ENCODE results near the gene HEATR1.
"Not testable (repeated sequence)": the region's sequence is repeated elsewhere in the genome, so short reads cannot be mapped to it uniquely, and the experiment has no call there.

HEATR1 gene

DNA sequence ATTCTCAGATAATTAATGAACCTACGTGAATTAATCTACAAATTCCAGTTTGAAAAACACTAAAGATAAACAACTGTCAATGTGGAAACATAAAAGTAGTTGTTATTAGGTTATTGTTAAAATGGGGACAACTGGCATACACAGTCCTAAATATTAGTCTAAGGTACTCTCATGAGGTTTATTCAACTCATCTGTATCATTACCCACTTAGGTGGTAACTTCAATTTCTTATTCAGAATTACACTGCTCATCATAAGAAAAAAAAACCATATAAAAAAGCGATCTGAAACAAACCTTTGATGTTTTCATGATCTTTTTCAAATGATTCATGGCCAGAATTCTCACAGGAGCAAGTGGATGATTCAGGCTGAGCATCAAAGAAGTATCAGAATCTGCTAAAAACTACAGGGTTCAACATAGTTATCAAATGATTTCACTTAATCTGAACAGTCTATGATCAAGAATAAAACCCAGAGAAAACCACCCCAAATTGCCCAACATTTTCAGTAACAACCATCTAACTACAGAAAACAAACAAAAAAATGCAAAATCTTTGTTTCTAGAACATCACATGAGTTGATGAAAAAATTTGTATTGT, 13.7 kb downstream of the HEATR1 start:
- FAIRE-seq, result no peak

DNA sequence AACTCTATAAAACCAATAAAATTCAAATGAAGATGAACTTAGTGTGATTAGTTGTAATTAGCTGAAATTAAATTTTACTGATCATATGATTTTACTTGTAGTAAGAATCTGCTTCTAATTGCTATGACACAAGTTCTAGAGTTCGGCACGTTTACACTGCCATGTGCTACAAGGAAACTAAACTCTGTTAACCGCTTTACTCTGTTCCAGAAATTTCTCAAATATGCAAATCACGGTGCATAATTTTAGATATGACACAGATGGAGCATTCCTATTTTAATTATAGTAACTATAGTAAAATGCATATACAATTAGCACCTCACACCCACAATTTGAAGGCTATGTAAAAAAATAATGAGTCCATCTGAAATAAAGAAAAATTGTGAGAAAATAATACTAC, 14.8 kb downstream of the HEATR1 start:
- FAIRE-seq, result no peak

DNA sequence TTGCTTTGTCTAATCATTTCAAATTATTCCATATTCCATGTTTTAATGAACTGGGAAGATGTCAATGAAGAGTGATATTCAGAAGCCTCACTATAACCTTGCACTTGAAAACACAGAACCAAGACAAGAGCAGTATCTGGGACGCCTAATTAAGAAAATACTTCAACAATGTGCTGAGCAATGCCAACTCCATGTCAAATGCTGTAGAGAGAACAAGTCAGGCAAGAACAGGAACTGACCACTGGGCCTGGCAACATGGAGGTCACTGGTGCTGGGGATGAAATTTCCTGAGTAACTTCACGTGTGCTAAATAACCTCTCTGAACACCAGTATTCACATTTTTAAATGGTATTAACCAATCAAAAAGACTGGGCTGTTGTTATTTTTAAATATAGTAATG, 22.8 kb downstream of the HEATR1 start:
- FAIRE-seq, result no peak

DNA sequence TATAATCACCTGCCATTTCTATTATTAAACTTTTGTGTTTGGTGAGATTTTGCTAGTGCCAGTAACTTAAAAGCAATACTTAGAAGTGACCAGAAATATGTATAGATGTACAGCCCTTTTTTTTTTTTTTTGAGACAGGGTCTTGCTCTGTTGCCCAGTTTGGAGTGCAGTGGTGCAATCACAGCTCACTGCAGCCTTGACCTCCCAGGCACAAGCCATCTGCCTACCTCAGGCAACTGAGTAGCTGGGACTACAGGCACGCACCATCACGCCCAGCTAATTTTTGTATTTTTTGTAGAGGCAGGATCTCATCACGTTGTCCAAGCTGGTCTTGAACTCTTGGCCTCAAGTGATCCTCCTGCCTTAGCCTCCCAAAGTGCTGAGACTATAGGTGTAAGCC, 23.9 kb downstream of the HEATR1 start:
- not testable (repeated sequence) for FAIRE-seq

DNA sequence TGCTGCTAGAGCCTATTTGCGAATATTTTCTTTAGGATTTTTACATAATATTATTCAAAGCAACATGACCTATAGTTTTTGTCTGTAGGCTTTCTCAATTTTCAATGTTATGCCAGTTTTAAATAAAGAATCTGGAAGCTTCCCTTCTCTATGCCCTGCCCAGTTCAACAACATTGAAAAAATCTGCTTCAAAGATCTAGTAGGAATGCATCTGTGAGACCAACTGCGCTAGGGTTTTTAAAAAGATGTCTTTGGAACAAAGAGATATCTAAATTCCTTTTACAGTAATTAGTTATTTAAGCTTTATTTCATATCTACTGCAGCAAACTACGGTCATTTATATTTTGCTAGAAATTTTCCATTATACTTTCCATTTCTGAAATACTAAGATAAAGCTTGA, 25.7 kb downstream of the HEATR1 start:
- no peak for FAIRE-seq

DNA sequence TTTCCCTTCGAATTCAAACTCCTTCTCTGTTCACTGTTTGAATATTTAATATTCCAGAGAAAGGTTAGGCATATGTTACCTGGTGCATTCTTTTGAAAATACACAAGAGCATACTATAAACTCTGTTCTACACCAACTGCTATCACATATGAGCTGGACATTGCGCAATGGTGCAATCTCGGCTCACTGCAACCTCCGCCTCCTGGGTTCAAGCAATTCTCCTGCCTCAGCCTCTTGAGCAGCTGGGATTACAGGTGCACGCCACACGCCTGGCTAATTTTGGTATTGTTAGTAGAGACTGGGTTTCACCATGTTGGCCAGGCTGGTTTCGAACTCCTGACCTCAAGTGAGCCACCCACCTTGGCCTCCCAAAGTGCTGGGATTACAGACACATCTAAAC, 27.3 kb downstream of the HEATR1 start:
- not testable (repeated sequence) for FAIRE-seq

DNA sequence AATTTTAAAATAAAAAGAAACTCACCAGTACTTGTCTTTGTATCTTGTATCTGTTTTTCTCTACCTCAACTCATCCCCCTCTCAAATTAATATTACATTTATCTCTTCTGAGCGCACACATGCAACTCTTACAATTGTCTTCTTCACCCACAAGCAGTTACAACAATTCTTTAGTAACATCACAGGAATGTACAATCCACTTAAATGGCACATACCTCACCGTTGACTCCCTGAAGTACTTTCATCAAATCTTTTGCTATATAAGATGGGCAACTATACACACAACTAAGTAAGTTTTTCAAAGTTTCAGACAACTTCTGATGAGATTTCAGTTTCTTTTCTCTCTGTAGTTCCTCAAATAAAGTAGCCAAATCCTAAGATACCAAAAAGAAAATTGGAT, 28.3 kb downstream of the HEATR1 start:
- FAIRE-seq, result no peak

DNA sequence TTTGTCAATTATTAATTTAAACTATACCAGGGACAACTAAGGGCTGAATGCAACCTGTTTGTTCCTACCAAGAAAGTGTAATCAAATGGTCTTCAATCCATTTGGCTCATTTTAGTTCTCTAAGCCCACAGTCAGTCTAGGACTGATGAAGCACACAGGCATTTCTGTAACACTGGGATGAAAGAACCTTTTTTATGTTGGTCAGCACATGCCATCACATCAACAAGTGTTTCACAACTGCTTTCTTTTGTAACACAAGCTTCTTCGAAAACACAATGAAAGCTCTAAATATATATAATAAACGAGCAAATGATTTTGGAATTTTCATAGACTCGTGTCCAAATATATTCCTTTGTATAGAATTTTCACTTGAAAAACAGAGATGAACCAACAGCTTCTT, 28.8 kb downstream of the HEATR1 start:
- FAIRE-seq, result no peak

DNA sequence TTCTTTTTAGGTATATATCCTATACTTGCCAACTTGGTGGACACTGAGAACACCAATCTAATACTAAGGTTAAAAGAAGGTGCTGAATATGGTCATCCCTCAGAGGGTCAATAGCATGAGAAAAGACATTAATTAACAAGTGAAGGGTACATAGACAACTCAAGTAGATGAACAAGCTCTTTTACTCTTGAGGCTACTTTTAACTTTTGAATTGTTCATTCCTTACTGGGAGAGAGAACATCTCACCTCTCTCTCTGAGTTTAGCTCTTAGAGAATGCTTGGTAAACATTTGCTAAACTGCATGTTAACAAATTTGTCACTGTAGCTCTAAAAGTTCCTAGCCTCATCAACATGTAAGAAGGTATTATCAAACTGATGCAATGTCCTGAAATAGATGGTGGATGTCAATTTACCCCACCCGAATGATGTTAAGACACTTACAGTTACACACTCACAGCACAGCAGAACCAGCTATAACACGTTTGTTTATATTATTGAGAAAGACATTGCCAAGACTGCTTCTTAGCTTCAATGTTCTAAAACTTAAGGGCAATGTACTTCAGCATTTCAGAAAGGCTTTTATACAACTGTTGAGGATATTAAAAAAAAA, 35.9 kb downstream of the HEATR1 start:
- no peak for FAIRE-seq

DNA sequence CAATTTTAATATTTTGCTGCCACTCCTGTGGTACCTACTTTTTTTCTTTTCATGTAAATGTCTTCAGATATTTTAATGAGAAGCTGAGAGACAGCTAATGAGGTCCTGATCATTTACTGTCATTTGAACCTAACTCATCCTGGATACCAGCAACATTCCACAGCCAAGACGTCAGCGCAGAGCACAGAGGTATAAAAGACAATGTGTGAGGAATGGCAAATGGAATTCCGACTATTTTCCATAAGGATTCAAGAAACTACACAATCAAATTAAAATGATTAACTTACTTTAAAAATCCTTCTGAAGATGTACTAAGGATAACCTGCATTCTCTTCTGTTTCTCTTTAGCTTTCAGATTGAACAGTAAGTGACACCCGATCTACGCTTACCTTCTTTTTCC, 38.8 kb downstream of the HEATR1 start:
- FAIRE-seq, result no peak

DNA sequence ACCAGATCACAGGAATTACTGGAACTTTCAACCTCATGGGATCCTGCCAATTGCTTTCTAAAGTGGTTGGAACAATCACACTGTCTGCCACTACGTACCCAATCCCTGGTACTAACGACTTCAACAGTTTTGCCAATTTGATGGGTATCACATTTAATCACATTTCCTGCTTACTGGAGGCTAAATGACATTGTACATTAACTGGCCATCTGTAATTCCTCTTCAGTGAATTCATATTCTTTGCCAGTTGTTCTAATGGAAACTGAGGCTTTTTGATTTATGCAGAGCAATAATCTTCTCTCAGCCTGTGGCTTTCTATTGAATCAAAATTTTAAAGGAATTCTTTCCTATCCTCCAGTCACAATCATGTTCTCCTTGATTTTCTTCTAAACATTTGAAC, 42.3 kb downstream of the HEATR1 start:
- no peak for FAIRE-seq

DNA sequence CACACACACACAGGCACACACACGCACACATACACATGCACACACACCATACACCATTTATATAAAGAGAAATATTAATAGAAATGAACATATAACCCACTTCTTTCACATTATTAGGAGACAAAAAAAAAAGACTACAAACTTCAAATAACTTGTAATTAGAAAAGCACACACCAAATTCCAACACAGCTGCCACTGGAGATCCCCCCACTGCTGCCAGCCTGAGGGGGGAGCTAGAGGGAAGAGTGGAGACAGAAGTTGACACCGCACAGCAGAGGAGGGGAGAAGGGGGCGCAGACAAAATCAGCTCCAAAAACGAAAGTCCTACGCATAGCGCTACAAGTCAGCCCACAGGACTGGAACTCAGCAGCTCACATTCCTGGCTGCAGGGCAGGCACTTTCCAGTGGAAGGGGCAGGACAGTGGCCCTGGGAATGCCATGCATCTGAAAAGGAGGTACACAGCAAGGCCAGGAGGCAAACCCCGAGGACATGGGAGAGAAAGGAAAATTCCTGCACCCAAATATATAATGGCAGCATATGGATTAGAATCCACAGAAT, 44.0 kb downstream of the HEATR1 start:
- no peak for FAIRE-seq

DNA sequence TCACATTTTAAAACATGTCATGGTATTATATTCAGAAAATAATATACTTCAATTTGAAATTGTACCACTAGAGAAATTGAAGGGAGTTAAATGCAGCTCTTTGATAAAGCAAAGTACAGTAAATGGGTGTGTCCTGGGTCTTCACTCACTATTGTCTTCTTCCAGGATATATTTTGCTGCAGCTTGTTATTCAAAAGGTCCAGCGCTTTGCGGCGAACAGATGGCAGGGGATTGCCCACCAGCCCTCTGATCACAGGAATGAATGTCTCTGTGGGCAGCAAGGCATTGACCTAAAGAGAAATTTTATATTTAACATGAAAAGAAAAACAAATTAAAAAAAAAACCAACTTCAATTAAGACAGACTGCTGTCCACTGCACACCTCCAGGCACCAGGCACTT, 45.5 kb downstream of the HEATR1 start:
- no peak for FAIRE-seq

DNA sequence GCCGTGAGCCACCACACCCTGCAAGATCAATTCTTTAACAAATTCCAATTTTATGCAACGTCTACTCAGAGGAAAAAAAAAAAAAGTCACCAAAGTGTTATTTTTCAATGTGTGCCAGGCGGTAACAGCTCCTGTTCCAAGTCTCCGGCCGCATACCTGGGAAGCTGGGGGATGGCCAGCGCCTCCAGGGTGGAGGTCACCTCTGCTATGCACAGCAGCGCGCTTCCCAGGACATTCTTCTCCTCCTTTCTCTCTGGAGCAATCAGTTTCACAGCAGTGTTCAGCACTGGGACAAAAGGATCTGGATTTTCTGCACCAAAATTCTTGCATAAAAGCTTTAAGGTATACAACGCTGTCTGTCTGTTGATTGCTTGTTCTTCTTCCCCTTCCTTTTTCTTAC, 46.2 kb downstream of the HEATR1 start:
- no peak for FAIRE-seq

DNA sequence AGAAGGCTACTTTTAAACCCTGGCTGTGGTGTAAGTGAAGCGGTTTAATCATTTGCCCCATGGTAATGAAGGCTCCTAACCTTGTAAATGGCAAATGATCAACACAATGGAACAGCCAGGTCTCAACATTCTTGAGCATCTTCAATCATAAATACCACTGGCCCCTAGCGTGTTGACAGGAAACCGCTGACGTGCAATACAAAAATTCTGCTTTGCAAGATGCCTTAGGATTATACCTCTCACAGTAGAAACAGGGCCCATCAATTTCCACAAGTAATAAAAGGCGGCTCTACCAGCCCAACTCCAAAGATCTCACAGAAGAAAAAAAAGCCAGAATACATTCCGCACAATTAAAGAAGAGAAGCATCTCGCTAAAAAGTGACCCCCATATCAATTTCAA, 47.7 kb downstream of the HEATR1 start:
- no peak for FAIRE-seq

DNA sequence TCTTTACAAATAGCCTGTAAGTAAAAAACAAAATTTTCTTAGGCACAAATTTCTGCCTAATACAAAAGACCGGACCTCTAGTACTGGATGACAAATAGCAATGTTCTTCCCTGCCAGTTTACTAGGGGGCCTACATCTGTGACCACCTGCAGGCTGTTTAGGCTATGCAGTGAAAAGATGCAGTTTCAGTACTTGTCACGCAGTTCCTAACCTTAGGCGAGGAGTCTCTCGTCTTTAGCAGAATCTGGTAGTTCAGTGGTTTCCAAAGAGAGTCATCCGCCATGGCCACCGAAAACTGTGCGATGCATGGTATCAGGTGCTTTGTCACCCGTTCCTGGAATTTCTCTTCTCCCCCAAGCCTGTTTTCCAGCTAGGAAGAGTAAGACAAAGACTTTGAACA, 50.9 kb downstream of the HEATR1 start:
- no peak for FAIRE-seq

DNA sequence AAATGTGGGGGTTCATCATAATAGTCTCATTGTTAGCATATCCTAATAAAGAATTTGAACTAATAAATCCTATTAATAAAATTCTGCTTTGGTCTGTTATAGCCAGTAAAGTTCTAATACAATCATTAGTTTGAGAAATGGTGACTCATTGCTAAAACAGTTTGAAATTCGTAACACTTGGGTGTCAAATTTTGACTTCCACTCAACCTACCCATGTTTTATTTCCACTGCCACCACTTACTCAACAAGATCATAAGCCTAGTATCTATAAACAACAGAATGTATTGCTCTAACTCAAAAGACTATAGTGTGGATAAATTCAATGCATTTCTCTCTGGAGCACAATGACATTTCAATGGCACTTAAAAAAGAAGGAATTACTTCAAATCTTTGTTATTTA, 51.4 kb downstream of the HEATR1 start:
- FAIRE-seq, result no peak

DNA sequence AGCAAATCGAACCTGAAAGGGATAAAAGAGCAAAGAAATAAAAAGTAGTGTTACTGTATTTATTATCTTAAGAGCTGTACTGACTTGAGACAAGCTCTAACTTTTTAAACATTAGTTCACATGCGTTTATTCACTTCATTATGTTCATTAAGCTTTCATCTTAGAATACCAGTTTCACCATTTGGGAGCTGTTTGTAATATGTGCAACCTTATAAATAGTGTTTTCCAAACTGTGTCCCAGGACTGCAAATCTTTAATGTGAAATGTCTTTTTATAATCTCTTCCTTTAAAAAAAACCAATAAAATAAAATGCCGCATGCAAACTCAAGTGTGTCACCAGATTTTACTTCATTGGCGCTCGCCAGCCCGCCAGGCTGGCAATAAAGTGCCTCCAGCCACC, 52.2 kb downstream of the HEATR1 start:
- no peak for FAIRE-seq

DNA sequence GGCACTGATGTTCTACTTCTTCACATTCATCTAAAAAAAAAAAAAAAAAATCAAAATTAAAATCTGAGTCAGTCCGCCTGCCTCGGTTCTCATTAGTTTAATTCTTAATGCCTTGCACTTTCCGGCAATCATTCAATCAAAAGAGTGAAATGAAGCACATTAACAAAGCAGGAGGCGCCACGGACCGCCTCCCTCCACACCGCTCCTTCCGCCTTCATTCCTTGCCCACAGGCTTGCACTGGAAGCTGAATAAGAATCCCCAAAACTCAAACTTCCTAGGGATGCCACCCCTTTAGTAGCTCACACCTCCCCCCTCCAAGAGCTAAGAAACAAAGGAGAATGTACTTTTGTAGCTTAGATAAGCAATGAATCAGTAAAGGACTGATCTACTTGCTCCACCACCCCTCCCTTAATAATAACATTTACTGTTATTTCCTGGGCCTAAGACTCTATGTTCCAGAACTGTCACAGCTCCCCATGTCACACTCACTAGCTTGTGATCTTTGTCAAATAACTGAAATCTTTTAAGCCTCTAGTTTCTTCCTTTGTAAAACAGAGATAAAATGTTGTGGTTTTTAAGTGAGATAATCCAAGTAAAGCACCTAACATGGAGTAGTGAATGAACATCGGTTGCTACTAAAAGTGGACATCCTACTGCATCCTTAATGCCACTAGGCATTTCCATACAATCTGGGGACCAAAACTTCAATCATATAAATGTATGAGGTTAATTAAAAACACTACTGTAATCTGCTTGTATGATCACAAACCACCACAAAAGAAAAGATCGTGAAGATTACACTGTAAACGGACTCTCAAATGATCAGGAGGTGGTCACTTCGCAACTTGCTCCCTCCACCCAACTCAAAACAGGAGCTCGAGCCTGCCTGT, 53.1 kb downstream of the HEATR1 start:
- FAIRE-seq, result no peak

DNA sequence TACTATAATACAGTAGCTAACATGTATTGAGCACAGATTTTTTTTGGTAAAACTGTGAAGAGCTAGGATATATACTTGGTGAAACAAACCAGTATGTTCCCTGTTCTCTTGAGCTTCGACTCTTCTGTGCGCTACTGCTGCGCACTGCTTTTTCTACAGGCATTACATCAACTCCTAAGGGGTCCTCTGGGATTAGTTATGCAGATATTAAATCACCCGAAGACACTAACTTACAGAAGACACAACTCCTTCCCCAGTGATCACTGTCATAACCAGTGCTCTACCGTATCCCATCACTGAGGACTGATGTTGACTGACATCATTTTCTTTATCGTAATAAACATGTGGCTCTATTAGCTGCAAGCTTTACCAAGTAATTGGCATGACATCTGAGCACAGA, 55.9 kb downstream of the HEATR1 start:
- no peak for FAIRE-seq

DNA sequence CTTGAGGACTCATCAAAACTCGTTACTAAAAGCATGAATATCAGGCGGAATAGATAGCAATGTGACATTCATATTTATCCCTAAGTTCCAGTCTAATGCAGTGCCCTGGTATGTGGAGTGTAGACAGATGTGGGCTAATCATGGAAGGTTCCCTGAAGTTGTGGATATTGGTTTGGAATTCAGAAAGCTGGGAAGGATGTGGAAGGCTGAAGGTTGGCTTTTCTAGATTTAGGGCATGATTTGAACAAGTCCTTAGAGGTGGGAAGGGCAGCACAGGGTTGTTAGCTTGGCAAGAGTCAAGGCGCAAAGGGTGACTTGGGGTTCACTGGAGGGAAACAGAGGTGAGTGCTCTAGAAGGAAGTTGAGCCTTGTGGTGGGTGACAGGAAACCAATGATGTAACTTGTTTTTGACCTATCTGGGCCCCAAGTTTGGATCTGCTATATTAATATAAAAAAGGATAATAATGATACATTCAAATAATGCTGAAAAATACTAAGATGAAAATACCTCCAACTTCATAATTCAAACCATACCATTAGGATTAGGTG, 58.6 kb downstream of the HEATR1 start:
- no peak for FAIRE-seq

DNA sequence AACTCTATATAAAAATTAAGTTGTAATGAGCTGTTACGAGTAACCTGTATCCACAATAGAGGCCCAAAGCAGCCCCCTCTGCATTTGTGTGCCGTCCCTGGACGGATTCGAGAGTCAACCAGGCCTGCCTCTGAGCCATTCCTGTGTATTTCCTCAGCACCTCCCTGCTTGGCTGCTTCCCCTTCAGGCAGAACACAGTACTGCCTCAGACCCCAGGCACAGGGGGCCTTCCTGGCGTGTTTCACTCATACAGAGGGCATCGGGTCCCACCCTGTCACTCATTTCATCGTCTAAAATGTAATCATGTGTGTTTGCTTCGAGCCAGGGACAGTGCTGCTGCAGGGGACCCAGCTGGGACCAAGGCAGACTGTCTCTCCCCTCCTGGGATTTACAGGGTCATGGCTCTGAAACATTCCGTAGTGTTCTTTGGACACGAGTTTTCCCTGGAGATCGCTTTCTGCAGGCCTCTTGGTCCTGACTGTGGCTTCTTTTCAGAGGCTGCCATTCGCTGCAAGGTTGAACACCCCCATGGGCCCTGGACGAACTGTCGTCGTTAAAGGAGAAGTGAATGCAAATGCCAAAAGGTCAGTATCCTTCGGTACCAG, 61.1 kb downstream of the HEATR1 start:
- FAIRE-seq, result no peak

DNA sequence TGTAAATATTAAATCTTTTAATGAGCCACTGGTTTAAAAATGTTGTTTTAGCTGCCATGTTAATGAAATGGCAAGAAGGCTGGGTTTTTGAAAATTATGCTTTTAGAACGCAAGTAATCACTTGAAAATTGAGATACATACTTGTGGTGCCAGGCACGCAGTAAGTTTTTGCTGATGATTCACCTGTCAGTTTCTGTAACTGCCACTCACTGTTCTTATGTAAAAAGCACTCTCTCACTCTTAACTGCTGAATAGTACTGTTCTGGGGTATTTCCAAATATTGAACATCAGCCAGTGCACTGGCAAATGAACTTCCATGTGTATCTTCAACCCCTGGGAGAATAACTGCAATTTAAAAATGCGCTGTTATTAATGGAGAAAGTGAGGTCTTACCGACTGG, 62.6 kb downstream of the HEATR1 start:
- no peak for FAIRE-seq

Data from colon (tissue), 2 donors.